ENCODE measurements around the gene SERTAD2. TPM values are rescaled to one million over a fixed set of nuclear protein-coding genes. Genes with fewer than 3 reads are reported as not detected.
A peak's percentile ranks its signal among the peaks of the same experiment; 100 is the strongest.

Gene SERTAD2
- total RNA-seq, 1 donor from 2014 or later = 26.7 TPM

DNA sequence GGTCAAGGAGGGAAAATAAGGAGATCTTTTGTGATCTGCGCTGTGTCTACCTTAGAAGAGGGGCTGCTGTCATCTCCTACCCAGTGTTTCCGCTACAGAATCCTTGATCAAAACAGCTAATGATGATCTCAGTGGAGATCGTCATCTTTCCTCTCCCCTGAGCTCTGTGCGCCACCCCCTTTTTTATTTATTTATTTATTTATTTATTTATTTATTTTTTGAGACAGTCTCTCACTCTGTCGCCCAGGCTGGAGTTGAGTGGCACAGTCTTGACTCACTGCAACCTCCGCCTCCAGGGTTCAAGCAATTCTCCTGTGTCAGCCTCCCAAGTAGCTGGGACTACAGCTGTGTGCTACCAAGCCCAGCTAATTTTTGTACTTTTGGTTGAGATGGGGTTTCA is 55.5 kb downstream of the SERTAD2 start:
- H3K4me3 Mint-ChIP-seq = no peak overlapping the region
- H3K9me3 Mint-ChIP-seq = peaks cover 8% of the 10 kb centered on the region
- no peaks in the 10 kb centered on the region for H3K36me3 Mint-ChIP-seq (ENCODE audit: low read depth)
- no peak overlapping the region for H3K27ac Mint-ChIP-seq
- no peak for DNase-seq
- no peaks in the 10 kb centered on the region for H3K27me3 Mint-ChIP-seq
- intact Hi-C loops (cut with micrococcal nuclease) = no loop called here
- peaks cover 16% of the 10 kb centered on the region for H3K4me1 Mint-ChIP-seq

DNA sequence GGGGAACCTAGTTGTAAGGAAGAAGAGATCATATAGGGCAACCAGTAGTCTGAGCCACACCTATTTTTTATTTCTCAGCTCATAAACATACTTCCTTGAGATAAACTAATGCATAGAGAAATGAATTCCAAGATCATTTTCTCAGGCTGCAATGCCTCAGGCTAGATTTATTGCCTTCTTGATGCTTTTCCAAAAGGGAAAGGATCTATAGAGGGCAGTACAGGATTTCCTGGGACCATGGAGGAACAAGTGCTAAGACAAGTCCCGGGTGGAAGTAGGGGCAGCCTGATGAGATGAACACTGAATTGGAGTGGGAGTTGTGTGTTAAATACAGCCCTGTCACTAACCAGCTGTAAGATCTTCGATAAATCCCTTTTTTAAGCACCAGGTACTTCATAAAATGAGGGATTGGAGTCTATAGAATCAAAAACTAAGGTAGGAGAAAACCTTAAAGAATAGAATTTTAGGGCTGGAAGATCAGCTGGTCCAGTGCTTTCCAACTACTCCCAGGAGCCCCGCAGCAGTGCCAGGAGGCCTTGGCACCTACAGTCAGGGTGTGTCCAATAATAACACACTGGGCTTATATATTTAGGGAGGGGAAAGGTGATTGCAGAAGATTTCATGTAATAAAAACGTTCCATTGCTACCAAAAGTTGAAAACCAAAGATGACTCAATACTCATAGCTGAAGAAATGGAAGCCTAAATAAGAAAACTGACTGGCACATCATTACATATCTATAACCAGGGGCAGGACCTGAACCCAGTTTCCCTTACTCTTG is 58.1 kb downstream of the SERTAD2 start:
- Mint-ChIP-seq H3K9me3 (peaks cover 8% of the 10 kb centered on the region), H3K27me3 (no peaks in the 10 kb centered on the region), H3K4me1 (peaks cover 27% of the 10 kb centered on the region), H3K36me3 (ENCODE audit: low read depth) (peaks cover 14% of the 10 kb centered on the region), H3K4me3 (no peak overlapping the region), H3K27ac (no peak overlapping the region)
- DNase-seq = no peak
- intact Hi-C loops (cut with micrococcal nuclease) = no loop called here

DNA sequence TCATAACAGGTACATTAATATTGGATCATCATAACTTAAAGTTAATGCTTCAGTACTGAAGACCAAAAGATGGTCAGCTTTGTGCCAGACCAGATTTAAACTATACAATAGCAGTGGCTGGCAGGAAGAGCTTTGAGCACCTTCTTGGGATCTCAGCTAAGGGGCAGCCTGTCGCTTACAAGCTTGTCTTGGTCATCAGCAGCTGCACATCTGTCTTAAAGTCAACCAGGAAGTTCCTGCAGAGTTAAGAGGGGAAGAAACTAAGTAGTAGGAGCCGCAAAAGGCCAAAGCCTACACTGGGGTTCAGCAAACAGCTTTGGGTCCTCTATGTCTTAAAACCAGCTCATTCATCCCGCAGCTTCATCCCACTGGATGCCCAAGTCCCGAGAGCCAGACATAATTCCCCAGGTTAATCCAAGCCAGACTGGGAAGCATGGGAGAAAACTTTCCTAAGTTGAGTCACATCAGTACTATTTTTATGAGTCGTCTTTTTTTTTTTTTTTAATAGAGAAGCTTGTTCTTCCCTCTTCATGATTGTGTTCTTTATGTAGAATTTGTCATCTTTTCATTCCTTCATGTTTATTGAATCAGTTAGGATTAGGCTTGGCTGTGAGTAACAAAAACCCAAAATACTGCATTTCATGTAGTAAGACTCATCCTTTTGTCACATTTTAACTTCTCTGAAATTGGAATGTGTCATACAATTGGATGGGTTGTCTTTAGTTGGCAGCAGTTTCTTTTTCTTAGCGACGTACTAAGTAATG is 59.3 kb downstream of the SERTAD2 start:
- no peak for DNase-seq
- Mint-ChIP-seq H3K4me1 (peaks cover 22% of the 10 kb centered on the region), H3K4me3 (no peak overlapping the region), H3K9me3 (peaks cover 8% of the 10 kb centered on the region), H3K27ac (no peak overlapping the region), H3K27me3 (no peaks in the 10 kb centered on the region), H3K36me3 (ENCODE audit: low read depth) (peaks cover 22% of the 10 kb centered on the region)
- intact Hi-C loops (cut with micrococcal nuclease) = no loop called here

DNA sequence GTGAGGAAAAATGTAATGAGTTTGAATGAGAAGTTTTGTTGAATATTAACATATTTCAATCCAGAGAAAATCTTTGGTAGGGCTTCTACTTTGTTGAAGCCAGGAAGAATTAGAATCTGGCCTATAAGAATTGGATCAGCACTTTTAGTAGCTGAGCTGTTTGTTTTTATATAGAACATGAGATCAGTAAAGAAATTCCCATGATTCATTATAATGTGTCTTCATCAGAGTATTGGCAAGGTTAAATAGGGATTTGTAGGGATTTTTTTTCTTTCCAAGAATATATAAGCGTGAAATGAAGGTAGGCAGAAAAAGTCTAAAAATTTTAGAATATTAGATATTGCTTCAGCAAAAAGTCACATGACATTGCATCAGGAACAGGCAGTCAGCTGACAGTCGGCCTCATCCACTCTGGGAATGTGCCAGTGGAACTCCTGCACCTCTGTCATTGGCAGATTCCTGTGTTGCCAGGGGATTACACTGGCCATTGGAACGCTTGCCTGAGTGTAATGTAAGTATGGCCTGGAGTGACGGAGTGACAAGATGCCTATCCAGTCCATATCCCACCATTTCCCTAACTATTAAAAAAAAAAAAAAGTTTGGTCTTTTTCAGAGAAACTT is 60.6 kb downstream of the SERTAD2 start:
- intact Hi-C loops (cut with micrococcal nuclease) = no loop called here
- H3K4me3 Mint-ChIP-seq = no peak overlapping the region

DNA sequence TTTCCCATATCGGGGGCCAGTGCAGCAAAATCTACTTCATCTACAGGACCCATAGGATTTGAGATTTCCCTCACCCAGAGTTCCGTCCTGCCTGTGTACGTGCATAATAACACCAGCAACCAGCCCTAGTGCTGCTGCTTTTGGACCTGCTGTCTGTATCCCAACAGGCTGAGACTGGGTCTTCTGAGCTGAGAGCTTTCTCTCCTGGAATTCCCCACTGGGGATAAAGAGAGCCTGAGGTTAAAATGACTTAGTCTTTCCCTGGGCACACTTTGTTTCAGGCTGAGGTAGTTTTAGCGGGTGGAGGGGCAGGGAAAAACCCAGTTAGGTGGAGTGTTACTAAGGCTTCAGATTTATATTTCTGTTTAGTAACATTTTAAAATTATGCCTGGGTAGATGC is 62.5 kb downstream of the SERTAD2 start:
- Mint-ChIP-seq H3K27me3 (no peaks in the 10 kb centered on the region), H3K36me3 (ENCODE audit: low read depth) (peaks cover 40% of the 10 kb centered on the region), H3K4me3 (no peak overlapping the region), H3K9me3 (no peaks in the 10 kb centered on the region), H3K27ac (peak overlapping the region; percentile 22), H3K4me1 (peaks cover 23% of the 10 kb centered on the region)
- peak; percentile 53 for DNase-seq
- intact Hi-C loops (cut with micrococcal nuclease) = no loop called here

More for the DNA sequence above, 60.6 kb downstream of the SERTAD2 start:
- Mint-ChIP-seq H3K9me3 (no peaks in the 10 kb centered on the region), H3K36me3 (ENCODE audit: low read depth) (peaks cover 29% of the 10 kb centered on the region), H3K27ac (no peak overlapping the region), H3K4me1 (peaks cover 17% of the 10 kb centered on the region), H3K27me3 (no peaks in the 10 kb centered on the region)
- no peak for DNase-seq

DNA sequence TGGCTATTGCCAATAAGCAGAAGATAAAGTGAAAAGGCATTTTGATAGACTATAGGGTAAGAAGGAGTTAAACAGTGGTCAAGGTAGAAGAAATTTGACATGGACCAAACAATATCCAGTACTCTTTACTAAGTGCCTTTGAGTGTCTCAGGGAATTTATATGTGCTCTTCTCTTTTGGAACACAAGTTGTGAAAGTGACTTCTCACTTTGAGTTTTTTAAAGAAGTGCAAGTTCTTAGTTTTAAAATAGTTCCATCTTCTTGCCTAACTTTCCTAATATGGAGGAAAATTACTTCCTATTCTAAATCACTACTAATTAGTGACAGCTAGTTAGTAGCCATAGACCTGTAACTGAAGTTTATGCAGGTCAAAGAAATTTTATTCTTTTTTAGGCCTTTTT is 66.2 kb downstream of the SERTAD2 start:
- Mint-ChIP-seq H3K9me3 (no peaks in the 10 kb centered on the region), H3K27ac (no peak overlapping the region), H3K36me3 (ENCODE audit: low read depth) (peaks cover 42% of the 10 kb centered on the region), H3K4me3 (no peak overlapping the region), H3K4me1 (peaks cover 20% of the 10 kb centered on the region), H3K27me3 (no peaks in the 10 kb centered on the region)
- no peak for DNase-seq
- intact Hi-C loops (cut with micrococcal nuclease) = loop anchor here (1.0 to 5.0 kb wide), 3 partner anchors 60 to 286 kb away; no protein-coding TSS in a partner anchor

DNA sequence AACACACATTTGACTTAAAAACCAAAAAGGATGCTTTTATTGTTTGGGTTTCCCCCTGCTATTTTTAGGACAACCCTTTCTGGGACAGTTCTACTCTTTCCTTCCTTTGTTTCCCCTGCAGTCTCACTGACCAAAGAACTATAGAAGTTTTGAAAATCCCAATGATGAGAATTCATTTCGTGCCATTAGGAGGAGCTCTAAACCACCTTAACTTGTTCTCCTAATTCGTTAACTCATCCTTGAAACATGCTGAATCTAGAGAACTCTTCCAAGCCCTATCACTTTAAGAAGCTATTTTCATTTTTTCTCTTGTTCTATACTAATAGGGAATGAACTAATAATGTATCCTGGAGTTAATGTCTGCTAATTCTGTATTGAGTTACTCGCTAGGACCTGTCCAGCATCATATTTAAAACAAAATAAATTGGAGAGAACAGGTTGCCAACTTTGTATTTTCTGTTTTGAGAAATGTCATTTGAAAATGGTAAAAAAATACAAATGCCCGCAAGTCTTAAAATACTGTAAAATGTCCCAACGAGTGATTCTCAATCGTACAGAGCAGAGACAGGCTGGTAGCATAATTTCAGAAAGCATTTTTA is 66.7 kb downstream of the SERTAD2 start:
- intact Hi-C loops (cut with micrococcal nuclease) = loop anchor here (1.0 to 5.0 kb wide), 3 partner anchors 60 to 286 kb away; no protein-coding TSS in a partner anchor
- H3K36me3 Mint-ChIP-seq (ENCODE audit: low read depth) = peaks cover 42% of the 10 kb centered on the region
- H3K4me1 Mint-ChIP-seq = peaks cover 19% of the 10 kb centered on the region
- H3K27ac Mint-ChIP-seq = no peak overlapping the region
- no peaks in the 10 kb centered on the region for H3K9me3 Mint-ChIP-seq
- peak; percentile 66 for DNase-seq
- H3K4me3 Mint-ChIP-seq = no peak overlapping the region
- H3K27me3 Mint-ChIP-seq = no peaks in the 10 kb centered on the region

DNA sequence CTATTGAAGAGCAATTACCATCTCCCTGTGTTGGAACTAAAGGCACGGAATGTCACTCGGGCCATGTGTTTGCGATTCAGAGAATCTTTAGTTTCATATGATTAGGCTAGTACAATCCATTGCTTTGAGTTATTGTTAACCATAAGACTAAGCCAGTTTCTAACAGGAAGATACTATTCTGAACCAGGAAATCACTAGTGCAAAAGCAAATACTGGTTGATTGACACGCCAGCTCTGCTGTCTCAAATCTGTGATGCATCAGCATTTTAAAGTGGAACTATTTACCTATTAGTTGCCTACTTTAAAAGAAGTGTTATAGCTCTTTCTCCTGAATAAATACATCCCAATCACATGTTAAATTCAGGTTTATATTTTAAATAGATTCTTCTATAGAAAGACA is 67.7 kb downstream of the SERTAD2 start:
- Mint-ChIP-seq H3K9me3 (no peaks in the 10 kb centered on the region), H3K27me3 (no peaks in the 10 kb centered on the region), H3K4me3 (no peak overlapping the region), H3K4me1 (peaks cover 12% of the 10 kb centered on the region), H3K27ac (no peak overlapping the region), H3K36me3 (ENCODE audit: low read depth) (peaks cover 38% of the 10 kb centered on the region)
- intact Hi-C loops (cut with micrococcal nuclease) = loop anchor here (5.0 kb wide), 1 partner anchor 61 kb away; no protein-coding TSS in a partner anchor
- DNase-seq = no peak

DNA sequence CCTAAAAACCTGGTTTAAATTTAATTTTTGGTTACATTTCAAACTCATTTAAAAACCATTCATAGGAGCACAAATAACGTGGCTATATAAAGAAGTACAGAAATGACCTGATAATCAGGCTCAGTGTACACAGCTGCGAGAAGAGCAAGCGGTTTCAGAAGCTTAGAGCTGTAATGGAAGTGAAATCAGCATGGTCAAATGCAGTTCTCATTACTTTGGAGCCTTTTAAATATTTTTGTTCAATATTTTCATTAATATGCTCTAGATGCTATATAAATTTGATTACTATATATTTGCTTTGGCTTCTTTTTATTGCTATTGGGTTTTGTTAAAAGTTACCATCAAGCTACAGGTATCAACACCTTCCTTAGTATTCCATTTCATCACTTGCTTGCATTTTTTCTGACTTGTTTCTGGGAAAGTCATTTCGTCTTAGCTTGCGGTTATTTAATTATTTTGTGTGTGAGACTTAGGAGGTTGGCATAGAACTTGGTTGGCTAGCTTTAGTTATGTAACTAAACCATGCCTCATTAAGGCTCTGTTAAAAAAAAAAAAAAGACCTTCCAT is 70.9 kb downstream of the SERTAD2 start:
- H3K4me3 Mint-ChIP-seq = no peak overlapping the region
- no peak for DNase-seq
- H3K27ac Mint-ChIP-seq = no peak overlapping the region
- no peaks in the 10 kb centered on the region for H3K27me3 Mint-ChIP-seq
- H3K36me3 Mint-ChIP-seq (ENCODE audit: low read depth) = peaks cover 28% of the 10 kb centered on the region
- intact Hi-C loops (cut with micrococcal nuclease) = no loop called here
- no peaks in the 10 kb centered on the region for H3K9me3 Mint-ChIP-seq
- H3K4me1 Mint-ChIP-seq = peaks cover 7% of the 10 kb centered on the region

DNA sequence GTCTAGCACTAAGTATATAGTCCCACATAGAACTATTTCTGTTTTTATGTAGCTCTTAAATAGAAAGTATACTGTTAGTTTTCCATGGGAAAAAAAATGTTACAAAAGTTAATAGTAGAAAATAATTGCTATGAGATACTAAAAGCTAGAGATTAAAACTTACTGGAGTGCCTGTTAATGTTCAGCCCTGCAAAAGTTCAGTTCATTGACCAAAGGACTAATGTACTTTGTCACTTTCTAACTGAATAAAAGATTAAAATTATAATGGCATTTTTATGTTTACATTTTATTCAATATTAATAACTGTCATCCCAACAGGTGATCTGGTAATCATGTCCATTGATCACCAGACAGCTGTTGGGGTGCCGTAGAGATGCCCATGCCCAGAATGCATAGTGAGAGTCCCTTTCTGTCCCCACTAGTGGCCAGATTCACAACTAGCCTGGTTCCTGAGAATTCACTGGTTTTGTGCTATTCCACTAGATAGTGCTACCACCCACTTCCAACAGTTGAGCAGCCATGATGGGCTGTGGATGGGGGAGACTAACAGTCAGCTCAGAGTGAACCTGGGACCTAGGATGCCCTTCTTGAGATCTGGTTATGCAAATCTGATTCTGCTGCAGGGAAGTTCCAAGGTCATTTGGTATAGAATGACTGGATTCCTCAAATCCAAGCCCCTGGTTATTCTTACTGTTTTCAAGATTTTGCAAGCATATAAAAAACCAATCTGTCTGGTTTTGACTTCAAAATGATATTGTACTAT is 71.8 kb downstream of the SERTAD2 start:
- intact Hi-C loops (cut with micrococcal nuclease) = no loop called here
- peaks cover 6% of the 10 kb centered on the region for H3K4me1 Mint-ChIP-seq
- H3K36me3 Mint-ChIP-seq (ENCODE audit: low read depth) = peaks cover 32% of the 10 kb centered on the region
- DNase-seq = no peak
- H3K4me3 Mint-ChIP-seq = no peak overlapping the region
- H3K27ac Mint-ChIP-seq = no peak overlapping the region
- no peaks in the 10 kb centered on the region for H3K27me3 Mint-ChIP-seq
- no peaks in the 10 kb centered on the region for H3K9me3 Mint-ChIP-seq
